HepG2 (cell line): ENCODE measurements around the gene GCHFR. TPM values are rescaled to one million over a fixed set of nuclear protein-coding genes. Genes with fewer than 3 reads are reported as not detected.

Experiments used
- ATF6 ChIP-seq: sonication (generic); formaldehyde crosslinking; conservative IDR thresholded peaks from 2 replicates; pipeline ENCODE4 v1.4.0; 2020; ENCODE audit warnings: missing genetic modification reagents
- CEBPZ ChIP-seq: IDR thresholded peaks from 2 replicates; pipeline ENCODE4 v1.6.1; 2012; ENCODE audit warnings: low read length, improper control_type of control experiment
- CENPT ChIP-seq: sonication (generic); formaldehyde crosslinking; IDR thresholded peaks from 2 replicates; pipeline ENCODE4 v1.8.0; 2022; ENCODE audit warnings: low read depth, mild to moderate bottlenecking, moderate library complexity, missing genetic modification reagents
- HNF1A ChIP-seq, 2 experiments: sonication (generic) in 1 of 2; formaldehyde crosslinking in 1 of 2; IDR thresholded peaks; 2 replicates each; pipeline versions ENCODE4 v1.4.0 to v1.6.1; 2016 to 2020; ENCODE audit warnings: borderline replicate concordance in 1 of 2, low read depth in 1 of 2, mild to moderate bottlenecking in 1 of 2, missing genetic modification reagents in 1 of 2
- HNRNPK ChIP-seq: fragments of 200-400 bp; formaldehyde crosslinking; IDR thresholded peaks from 2 replicates; pipeline ENCODE4 v1.6.1; 2018; ENCODE audit warnings: low read length, low read depth, moderate library complexity, mild to moderate bottlenecking; ENCODE audit not compliant: poor library complexity, severe bottlenecking
- MIER2 ChIP-seq: IDR thresholded peaks from 2 replicates; pipeline ENCODE4 v1.6.1; 2016; ENCODE audit warnings: missing biosample characterization, missing genetic modification reagents
- MLXIP ChIP-seq: sonication (generic); formaldehyde crosslinking; IDR thresholded peaks from 2 replicates; pipeline ENCODE4 v1.9.0; 2021; ENCODE audit warnings: missing genetic modification reagents, borderline replicate concordance
- NKX3-1 ChIP-seq: sonication (generic); formaldehyde crosslinking; IDR thresholded peaks from 2 replicates; pipeline ENCODE4 v1.5.0; 2020; ENCODE audit warnings: missing genetic modification reagents
- POLR2G ChIP-seq: fragments of 200-400 bp; formaldehyde crosslinking; IDR thresholded peaks from 2 replicates; pipeline ENCODE4 v1.6.1; 2018; ENCODE audit warnings: mild to moderate bottlenecking, low read depth, low read length, moderate library complexity
- SUZ12 ChIP-seq: fragments of 150-350 bp; IDR thresholded peaks from 2 replicates; pipeline ENCODE4 v1.6.1; 2014; ENCODE audit warnings: low read depth, low read length
- ZBTB7B ChIP-seq: sonication (generic); formaldehyde crosslinking; IDR thresholded peaks from 2 replicates; pipeline ENCODE4 v1.4.0; 2020; ENCODE audit warnings: missing genetic modification reagents
- ZMYM2 ChIP-seq: sonication (generic); formaldehyde crosslinking; IDR thresholded peaks from 2 replicates; pipeline ENCODE4 v1.8.0; 2022; ENCODE audit warnings: mild to moderate bottlenecking, missing genetic modification reagents
- ZNF253 ChIP-seq: sonication (generic); formaldehyde crosslinking; IDR thresholded peaks from 2 replicates; pipeline ENCODE4 v1.8.0; 2022; ENCODE audit warnings: mild to moderate bottlenecking, missing genetic modification reagents, borderline replicate concordance
- ZNF556 ChIP-seq: sonication (generic); formaldehyde crosslinking; IDR thresholded peaks from 2 replicates; pipeline ENCODE4 v1.4.0; 2020; ENCODE audit warnings: mild to moderate bottlenecking, missing genetic modification reagents, borderline replicate concordance
- polyA plus RNA-seq, 8 experiments: library from polyadenylated mRNA; depleted of rRNA in 3 of 8; stranded (reverse) in 7 of 8; unstranded in 1 of 8; fragments of >200 nt; fragmentation: Illumina TruSeq in 4 of 8; extraction: Trizol in 4 of 8; gene quantifications; 2 replicates each; pipeline versions ENCODE4 v1.2.1 to v1.2.3, GENCODE V29; 2011 to 2016; ENCODE audit warnings: low read depth in 4 of 8, missing spikeins in 1 of 8, mixed read lengths in 1 of 8; ENCODE audit not compliant: insufficient read depth in 1 of 8
- total RNA-seq, 5 experiments: library from RNA; depleted of rRNA; stranded (reverse); fragments of >200 nt; fragmentation: Illumina TruSeq; extraction: Trizol; gene quantifications; 2 replicates each; pipeline ENCODE4 v1.2.3, GENCODE V29; 2016; ENCODE audit warnings: low read depth in 1 of 5

The GCHFR gene
- total and polyA plus RNA-seq, 2 of the 13 experiments (the other 11 are each of a cell fraction or from before 2014, with no cell fraction given): 51.5 to 92.4 TPM

- TF ChIP-seq MLXIP (CRISPR knock-in tag) (no peak), SUZ12 (no peak), ZBTB7B (CRISPR knock-in tag) (peak; percentile 15; the same call in 1 of the 2 replicates), ATF6 (CRISPR knock-in tag) (no peak), ZNF253 (CRISPR knock-in tag) (no peak), MIER2 (CRISPR knock-in tag) (no peak), CENPT (no peak; the same call in 1 of the 2 replicates), POLR2G (peak; percentile 76), HNRNPK (peak; percentile 38), ZMYM2 (CRISPR knock-in tag) (no peak), NKX3-1 (CRISPR knock-in tag) (no peak), HNF1A (IDR thresholded peaks at IDR 0.05; ENCODE audit: low read depth) (no peak), HNF1A (CRISPR knock-in tag; IDR thresholded peaks at IDR 0.05; ENCODE audit: borderline replicate concordance) (peak; percentile 59; the same call in 1 of the 2 replicates), CEBPZ (no peak), ZNF556 (CRISPR knock-in tag) (peak; percentile 61; the same call in 1 of the 2 replicates)
Observed at GRCh38 chr15:40754883-40755811, 8.7 kb upstream of the GCHFR start, which contains the start of gene RMDN3 (continued).
